Glutamatergic neuron (in vitro differentiated cells): ENCODE data around the gene NTN1. TPM values are rescaled to one million over a fixed set of nuclear protein-coding genes. Genes with fewer than 3 reads are reported as not detected.

ENCODE experiments used
- DNase-seq: peaks from one replicate; pipeline ENCODE4 v3.0.0; 2022
- H3K27ac Mint-ChIP-seq: one replicate; pipeline ENCODE4 v1.8.0; 2020; ENCODE audit warnings: mild to moderate bottlenecking, mixed read lengths, inconsistent platforms; ENCODE audit not compliant: unreplicated experiment
- H3K27me3 Mint-ChIP-seq: one replicate; pipeline ENCODE4 v1.8.0; 2020; ENCODE audit warnings: mild to moderate bottlenecking, moderate library complexity, mixed read lengths, inconsistent platforms; ENCODE audit not compliant: unreplicated experiment
- H3K36me3 Mint-ChIP-seq: one replicate; pipeline ENCODE4 v1.8.0; 2020; ENCODE audit warnings: mild to moderate bottlenecking, mixed read lengths, inconsistent platforms; ENCODE audit not compliant: unreplicated experiment
- H3K4me1 Mint-ChIP-seq: one replicate; pipeline ENCODE4 v1.8.0; 2020; ENCODE audit warnings: mild to moderate bottlenecking, low read depth, mixed read lengths, inconsistent platforms; ENCODE audit not compliant: unreplicated experiment
- H3K4me3 Mint-ChIP-seq: one replicate; pipeline ENCODE4 v1.8.0; 2020; ENCODE audit warnings: mild to moderate bottlenecking, mixed read lengths, inconsistent platforms; ENCODE audit not compliant: unreplicated experiment
- H3K9me3 Mint-ChIP-seq: one replicate; pipeline ENCODE4 v1.8.0; 2020; ENCODE audit warnings: mild to moderate bottlenecking, moderate library complexity, mixed read lengths, inconsistent platforms; ENCODE audit not compliant: unreplicated experiment
- CTCF ChIP-seq: fragments of 200-600 bp; sonication (generic); IDR thresholded peaks from one replicate; pipeline ENCODE4 v1.5.0; 2021; ENCODE audit not compliant: partially characterized antibody, unreplicated experiment
- total RNA-seq: library from RNA; stranded (reverse); fragmentation: NEBNext Ultra II Directional; extraction: Animal tissue kit (Norgen Biotek cat#: 25700); gene quantifications from one replicate; pipeline ENCODE4 v1.2.1, GENCODE V29; 2021; ENCODE audit not compliant: unreplicated experiment

The NTN1 gene
- total RNA-seq, 1 donor from 2014 or later: 0.76 TPM

- H3K27ac Mint-ChIP-seq: no peak overlapping the region
- TF ChIP-seq CTCF: no peak
- H3K27me3 Mint-ChIP-seq: peaks cover 3% of the 10 kb centered on the region
- DNase-seq: no peak
- no peaks in the 10 kb centered on the region for H3K4me1 Mint-ChIP-seq
- no peak overlapping the region for H3K4me3 Mint-ChIP-seq
- H3K9me3 Mint-ChIP-seq: peaks cover 1% of the 10 kb centered on the region
- H3K36me3 Mint-ChIP-seq: peaks cover 13% of the 10 kb centered on the region
Observed at GRCh38 chr17:9036336-9036735, 15.0 kb downstream of the NTN1 start.

GRCh38 chr17:9037736-9038135 lies 16.4 kb downstream of the NTN1 start:
- Mint-ChIP-seq H3K27ac (no peak overlapping the region), H3K9me3 (peaks cover 1% of the 10 kb centered on the region), H3K36me3 (peaks cover 14% of the 10 kb centered on the region), H3K4me3 (no peak overlapping the region), H3K27me3 (peaks cover 3% of the 10 kb centered on the region), H3K4me1 (no peaks in the 10 kb centered on the region)
- no peak for TF ChIP-seq CTCF
- no peak for DNase-seq

- Mint-ChIP-seq H3K27me3 (peaks cover 3% of the 10 kb centered on the region), H3K27ac (no peak overlapping the region), H3K4me1 (no peaks in the 10 kb centered on the region), H3K4me3 (no peak overlapping the region), H3K9me3 (peaks cover 1% of the 10 kb centered on the region), H3K36me3 (peaks cover 14% of the 10 kb centered on the region)
- TF ChIP-seq CTCF: no peak
- DNase-seq: no peak
Observed at GRCh38 chr17:9038380-9038779, 17.1 kb downstream of the NTN1 start.

GRCh38 chr17:9044772-9045463 lies 23.6 kb downstream of the NTN1 start:
- H3K27me3 Mint-ChIP-seq: no peaks in the 10 kb centered on the region
- peaks cover 29% of the 10 kb centered on the region for H3K36me3 Mint-ChIP-seq
- DNase-seq: peak; percentile 28

More at GRCh38 chr17:9044772-9045463, 23.6 kb downstream of the NTN1 start:
- Mint-ChIP-seq H3K4me1 (peaks cover 12% of the 10 kb centered on the region), H3K9me3 (peaks cover 6% of the 10 kb centered on the region), H3K4me3 (no peak overlapping the region), H3K27ac (peak overlapping the region; percentile 82)
- TF ChIP-seq CTCF: no peak
